ENCODE results near the gene LIN37.
"Not testable (repeated sequence)": the region's sequence is repeated elsewhere in the genome, so short reads cannot be mapped to it uniquely, and the experiment has no call there.

LIN37 gene

DNA sequence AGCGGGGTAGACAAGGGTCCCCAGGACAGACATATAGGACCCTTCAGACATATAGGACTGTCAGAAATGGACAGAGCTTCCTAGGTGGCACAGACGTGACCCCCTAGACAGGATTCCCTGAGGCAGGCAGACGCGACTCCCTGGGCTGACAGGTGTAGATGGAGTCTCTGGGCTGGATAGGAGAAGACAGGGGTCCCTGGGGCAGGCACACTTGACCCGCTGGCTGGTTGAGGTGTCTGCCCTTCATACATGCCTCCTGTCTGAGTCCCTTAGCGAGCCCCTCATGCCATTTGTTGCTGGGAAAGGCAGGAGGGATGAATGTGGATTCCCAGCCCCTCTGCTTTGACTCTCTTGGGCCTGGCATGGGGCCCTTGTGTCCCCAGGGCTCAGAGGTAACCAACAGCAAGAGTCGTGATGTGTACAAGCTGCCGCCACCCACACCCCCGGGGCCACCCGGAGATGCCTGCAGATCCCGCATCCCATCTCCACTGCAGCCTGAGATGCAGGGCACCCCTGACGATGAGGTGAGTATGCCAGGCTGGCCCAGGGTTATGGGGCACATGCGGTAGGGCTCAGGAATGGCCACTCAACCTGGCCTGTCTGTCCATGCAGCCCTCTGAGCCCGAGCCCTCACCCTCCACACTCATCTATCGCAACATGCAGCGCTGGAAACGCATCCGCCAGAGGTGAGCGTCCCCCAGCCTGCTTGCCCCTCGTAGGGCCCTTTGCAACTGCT is 5.4 kb downstream of the LIN37 start:
- no peak for DNase-seq (ENCODE audit: low read depth)

DNA sequence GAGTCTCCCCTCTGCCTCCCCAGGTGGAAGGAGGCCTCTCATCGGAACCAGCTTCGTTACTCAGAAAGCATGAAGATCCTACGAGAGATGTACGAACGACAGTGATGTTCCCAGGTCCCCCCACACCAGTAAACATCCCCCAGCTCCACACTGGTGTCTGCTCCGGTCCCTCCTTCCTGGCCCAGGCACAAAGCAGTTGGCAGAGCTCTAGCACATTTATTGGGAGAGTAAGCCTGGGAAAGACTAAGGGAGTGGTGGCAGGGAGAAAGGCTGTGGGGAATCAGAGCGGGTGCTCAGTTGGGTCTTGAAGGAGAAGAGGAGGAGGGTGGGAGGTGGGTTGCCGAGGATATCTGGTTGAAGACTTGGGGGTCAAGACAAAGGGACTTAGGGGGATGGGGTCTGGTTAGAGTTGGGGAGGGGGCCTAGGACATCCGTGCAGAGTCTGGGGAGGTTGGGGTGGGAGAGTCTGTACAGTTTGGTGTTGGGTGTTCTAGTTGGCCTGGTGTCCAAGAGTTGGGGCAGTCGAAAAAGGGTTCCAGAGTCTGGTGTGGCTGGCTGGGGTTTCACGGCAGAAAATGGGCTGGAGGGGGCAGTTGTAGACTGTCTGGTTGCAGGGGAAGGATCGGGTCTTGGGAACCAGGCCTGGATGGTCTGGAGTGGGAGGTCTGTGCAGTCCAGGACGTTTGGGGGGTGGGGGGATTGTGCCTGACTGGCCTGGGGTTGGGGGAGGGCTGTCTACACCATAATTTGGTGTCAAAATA is 6.2 kb downstream of the LIN37 start:
- DNase-seq (ENCODE audit: low read depth), result no peak

DNA sequence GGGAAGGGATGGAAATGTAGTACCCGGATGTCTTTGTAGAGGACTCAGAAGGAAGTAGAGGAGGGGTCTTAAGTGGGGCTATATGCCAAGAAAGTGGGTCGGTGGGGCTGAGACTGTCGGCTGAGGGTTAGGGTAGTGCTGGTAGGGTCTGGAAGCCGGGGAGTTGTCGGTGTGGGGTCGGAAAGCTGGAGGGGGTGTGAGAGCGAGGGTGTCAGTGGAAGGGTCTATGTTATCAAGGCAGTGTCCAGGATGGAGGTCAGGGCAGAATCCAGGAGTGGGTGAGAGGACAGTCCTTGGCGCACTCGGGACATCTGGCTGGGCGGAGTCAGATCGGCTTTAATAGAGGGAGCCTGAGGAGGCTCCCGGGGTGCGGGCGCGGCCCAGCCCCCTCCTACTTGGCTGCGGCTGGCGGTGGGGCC is 6.8 kb downstream of the LIN37 start:
- DNase-seq (ENCODE audit: low read depth), result no peak

DNA sequence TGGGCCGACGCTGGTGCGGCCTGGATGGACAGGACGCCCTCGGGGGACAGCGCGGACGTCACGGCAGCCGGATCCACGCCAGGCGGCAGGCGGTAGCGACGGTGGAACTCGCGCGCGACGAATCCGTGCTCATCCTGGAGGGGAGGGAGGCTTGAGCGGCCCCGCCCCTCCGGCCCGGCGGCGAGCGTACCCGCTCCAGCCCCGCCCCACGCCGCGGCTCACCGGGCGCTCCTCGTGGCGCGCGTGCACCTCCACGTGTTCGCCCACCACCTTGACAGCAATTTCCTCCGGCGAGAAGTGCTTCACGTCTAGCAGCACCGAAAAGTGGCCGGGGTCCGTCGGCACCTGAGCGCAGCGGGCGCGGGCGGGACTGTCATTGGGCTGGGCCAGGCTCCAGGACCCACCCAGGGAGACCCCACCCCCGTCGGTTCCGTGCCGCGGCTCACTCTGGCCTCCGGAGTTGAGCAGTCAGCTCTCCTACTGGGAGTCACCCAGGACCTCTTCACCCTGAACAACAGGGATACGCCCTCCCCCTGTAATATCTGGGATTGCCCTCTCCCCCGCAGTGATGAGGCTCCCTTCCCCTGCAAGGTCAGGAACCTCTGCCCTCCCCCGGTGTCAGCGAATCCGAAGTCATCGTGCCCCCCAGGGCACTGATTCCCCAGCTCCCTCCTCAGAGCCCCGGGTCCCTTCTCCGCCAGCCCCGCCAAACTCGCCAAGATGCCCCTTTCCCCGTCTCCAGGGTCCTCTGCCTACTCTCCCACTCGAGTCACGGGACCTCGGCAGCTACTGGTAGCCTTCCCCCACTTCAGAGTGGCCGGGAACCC is 7.4 kb downstream of the LIN37 start:
- peak; percentile 54 for DNase-seq (ENCODE audit: low read depth)

DNA sequence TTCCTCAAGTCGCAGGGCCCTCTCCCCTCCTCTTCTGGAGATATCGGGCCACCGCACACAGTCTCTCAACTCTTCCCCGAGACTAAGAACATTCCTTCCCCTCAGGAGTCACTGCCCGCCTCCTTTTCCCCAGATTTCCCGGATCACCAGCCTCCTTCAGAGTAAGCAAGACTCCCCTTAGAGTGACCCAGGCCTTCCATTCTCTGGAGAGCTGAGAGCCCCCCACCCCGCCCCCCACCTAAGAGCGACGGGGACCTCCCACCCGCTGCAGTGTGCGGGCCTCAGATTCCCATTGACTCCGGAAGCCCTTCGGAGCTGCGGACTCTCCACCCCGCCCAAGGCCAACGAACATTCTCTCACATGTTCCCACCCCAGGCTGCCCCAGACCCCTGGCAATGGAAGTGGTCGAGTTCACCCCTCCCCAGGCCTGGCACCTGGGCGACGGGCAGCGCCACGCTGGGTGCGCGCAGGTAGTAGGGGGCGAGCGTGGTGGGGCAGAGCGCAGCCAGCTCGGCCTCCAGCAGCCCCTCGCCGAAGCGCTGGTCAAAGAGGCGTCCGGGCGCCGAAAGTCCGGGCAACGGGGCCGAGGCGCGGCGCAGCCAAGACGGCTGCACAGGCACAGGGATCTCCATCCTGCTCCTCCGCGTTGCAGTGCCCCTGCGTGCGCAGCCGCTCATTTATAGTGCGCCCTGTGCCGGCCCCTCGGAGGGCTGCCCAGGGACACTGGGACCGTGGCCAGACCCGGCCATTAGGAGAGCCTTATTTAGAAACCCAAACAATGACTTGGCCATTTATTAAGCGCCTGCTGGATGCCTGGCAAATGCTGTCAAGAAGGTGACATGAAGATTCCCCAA is 8.2 kb downstream of the LIN37 start, which contains the start of gene HSPB6:
Gene HSPB6, minus strand, starts transcription at position 653 of the 854 bp plus-strand sequence. Its CDS starts 21 bp downstream, at position 632.
- no peak for DNase-seq (ENCODE audit: low read depth)

DNA sequence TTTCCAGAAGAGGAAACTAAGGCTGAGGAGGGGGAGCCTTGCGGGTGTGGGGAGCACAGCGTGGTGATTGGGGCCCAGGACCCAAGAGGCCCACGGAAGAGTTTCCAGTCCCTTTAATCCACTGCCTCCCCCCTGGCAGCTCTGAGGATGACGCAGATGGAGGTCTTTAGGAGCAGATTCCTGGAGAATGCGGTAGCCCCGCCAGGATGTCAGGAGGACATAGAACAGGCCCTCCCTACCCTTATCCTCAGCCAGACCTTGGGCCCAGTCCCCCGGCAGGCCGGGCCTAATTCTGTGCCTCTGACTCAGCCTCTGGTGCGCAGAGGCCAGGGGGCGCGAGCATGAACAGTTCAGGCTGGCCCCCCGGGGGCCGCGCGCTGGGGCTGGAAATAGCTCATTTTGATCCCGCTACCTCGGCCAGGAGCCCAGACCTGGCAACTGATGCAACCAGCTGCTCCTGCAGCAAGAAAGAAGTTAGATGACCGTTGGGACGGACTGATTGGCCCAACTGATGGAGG is 8.9 kb downstream of the LIN37 start:
- no peak for DNase-seq (ENCODE audit: low read depth)

DNA sequence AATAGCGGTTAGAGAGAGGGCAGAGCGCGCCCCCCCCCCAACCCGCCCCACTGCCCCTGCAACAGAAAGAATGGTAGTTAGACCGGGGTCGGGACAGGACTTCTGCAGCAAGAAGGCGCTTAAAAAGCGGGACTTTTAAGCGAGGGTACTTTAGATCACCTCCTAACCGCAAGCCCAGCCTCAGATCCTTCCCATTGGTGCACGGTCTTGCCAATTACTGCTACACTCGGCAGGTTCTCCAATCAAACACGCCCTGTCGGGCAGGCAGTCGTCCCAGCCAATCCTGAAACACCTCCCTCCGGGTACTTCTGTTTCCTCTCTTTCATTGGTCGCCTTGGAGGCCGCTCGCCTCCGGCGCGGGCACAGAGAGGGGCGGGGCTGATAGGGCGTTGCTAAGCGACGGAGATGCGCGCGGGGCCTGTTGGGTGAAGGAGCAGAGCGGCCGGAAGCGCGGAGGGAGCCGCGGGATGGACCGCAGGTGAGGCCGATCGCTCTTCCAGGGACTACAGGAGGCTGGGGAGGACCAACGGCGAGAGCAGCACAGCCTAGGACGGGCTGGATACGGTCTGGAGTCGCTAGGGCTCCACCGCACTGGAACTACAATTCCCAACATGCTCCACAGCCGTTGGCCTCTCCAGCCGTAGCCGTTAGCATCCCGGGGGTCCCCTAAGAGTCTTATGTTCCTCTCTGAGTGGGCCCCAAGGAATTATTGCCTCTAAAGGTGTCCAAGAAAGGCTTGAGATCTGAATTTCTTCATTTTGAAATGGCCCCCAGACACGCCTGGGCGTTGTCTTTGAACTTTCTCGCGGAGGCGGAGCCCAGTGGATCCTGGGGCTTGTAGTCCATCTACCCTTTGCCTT is 9.6 kb downstream of the LIN37 start, which contains the start of gene PROSER3:
Gene PROSER3, plus strand, starts transcription at position 428 of the 860 bp plus-strand sequence. Its CDS starts 40 bp downstream, at position 468.
- DNase-seq (ENCODE audit: low read depth), result peak; percentile 95

DNA sequence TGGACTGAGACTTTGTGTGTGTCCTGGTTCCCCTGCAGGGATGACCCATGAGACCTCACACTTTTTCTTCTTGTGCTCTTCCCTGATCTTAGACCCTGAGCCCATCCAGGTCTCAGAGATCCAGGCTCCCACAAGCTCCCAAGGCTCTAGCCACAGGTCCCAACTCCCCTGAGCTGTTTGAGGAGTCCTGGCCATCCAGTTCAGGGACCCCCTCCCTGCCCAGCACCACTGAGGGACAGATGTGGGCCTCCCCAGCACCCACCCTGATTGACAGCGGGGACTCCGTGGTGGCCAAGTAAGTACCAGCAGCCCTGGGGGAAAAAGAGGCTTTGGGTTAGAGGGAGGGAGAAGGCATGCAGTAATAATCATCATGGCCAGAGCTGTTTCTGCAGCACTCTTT is 11.3 kb downstream of the LIN37 start:
- no peak for DNase-seq (ENCODE audit: low read depth)

DNA sequence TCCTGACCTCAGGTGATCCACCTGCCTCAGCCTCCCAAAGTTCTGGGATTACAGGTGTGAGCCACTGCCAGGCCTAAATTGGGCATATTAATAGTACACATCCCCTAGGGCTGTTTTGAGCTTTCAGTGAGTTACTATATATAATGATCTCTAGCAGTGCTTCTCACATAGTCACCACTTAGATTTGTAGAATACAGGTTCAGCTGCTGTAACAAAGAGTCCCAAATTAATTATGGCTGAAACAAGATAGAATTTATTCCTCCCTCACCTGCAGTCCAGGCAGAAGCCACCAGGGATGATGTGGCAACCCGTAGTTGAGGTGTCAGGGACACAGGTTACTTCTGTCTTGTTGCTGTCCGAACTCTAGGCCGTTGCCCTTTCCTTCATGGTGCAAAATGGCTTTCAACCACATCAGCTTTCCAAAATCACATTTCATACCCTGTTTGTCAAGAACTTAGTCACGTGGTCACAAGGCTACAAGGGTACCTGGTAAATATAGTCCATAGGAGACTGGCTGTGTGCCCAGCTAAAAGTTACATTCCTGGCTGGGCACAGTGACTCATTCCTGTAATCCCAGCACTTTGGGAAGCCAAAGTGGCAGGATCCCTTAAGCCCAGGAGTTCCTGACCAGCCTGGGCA is 12.5 kb downstream of the LIN37 start:
- DNase-seq (ENCODE audit: low read depth), result no peak

DNA sequence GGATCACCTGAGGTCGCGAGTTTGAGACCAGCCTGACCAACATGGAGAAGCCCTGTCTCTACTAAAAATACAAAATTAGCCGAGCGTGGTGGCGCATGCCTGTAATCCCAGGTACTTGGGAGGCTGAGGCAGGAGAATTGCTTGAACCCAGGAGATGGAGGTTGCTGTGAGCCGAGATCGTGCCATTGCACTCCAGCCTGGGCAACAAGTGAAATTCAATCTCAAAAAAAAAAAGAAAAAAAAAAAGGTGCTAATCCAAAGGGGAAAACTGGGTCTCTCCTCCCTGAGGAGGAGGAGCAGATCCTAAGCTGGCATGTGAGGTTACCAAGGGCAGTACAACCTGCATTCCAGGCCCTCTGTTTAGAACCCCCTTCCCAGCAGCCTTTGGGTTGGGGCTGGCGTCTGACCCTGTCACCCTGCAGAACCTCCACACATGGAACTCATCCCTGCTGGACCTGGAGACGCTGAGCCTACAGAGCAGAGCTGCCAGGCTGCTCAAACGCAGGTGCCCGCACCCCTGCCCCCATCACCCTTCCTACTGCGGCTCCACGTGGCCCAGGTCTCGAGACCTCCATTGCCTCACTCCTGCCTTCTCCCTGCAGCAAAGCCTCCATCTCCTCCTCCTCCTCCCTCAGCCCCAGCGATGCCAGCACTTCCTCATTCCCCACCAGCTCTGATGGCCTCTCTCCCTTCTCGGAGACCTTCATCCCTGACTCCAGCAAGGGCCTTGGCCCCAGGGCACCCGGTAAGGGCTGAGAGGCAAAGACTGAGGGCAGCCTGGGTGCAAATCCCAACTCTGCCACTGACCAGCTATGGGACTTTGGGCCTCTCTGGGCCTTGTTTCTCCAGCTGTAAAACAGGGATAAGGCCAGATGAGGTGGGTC is 16.3 kb downstream of the LIN37 start:
- DNase-seq (ENCODE audit: low read depth), result no peak

DNA sequence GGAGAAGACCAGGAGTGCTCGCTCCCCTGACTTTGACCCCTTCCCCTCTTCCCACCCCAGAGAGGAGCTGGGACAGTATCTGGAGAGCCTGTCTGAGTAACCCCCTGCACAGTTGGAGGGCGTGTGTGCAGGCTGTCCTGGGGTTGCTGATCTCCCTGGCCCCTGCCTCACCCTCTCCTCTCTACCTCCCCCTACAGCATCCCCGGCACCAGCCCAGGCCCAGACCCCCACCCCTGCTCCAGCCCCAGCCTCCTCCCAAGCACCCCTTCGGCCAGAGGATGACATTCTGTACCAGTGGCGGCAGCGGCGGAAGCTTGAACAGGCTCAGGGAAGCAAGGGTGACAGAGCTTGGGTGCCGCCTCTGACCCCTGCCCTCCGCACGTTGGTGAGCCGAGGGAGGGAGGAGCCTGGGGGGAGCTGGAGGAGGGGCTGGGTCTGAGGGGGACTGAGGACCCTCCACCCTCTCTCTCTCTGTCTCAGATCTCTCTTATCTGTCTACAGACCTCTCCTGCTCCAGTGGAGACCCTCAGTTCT is 18.3 kb downstream of the LIN37 start:
- DNase-seq (ENCODE audit: low read depth), result no peak

DNA sequence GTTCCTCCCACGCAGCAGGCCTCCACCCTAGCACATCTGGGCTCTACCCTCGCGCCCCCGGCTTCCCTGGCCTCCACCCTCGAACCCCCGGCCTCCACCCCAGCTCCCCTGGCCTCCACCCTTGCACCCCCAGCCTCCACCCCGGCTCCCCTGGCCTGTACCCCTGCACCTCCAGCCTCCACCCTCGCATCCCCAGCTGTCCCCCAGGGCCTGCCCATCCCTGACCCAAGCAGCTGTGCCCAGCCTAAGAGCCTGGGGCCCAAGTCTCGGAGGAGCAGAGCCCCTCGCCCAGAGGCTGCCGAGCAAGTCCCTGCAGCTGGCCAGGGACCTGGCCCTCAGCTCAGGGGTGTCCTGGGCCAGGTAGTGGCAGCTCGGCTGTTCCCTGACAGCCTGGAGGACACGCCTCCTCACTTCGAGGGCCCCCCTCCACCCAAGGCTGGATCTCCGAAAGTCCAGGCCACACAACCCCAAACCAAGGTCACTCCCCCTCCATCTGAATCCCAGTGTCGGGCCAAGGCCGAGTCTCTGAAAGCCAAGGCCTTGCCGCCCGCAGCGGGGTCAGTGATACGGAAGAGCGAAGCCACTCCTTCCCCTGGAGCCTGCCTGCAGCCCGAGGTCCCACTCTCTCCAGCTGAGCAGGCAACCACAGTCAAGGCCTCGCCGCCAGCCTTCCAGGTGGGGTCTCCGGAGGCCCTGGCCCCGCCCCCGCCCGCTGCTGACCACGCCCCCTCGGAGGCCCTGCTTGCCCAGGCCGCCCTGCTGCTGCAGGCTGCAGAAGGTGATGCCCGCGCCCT is 19.1 kb downstream of the LIN37 start:
- DNase-seq (ENCODE audit: low read depth), result no peak

DNA sequence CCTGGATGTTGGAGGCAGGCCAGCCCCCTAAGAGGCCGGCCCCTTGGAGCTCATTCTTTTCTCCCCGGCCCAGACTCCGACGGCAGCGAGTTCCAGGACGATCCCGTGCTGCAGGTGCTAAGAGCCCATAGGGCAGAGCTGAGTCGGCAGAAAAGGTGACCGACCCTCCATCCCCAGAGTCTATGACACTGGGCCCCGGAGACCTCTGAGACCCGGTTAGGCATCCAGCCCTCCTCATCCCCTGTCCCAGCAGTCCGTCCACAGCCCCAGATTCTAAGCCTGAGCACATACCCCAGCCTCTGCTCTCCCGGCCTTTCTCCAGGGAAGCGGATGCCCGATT is 19.7 kb downstream of the LIN37 start:
- DNase-seq (ENCODE audit: low read depth), result no peak

DNA sequence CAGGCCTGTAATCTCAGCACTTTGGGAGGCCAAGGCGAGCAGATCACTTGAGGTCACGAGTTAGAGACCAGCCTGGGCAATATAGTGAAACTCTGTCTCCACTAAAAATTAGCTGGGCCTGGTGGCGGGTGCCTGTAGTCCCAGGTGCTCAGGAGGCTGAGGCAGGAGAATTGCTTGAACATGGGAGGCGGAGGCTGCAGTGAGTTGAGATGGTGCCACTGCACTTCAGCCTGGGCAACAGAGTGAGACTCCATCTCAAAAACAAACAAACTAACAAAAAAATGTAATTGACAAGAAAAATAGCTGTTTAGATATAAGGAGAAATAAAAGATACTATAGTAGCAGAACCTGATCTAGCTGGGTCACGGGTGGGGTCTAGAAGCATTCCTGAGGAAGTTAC is 24.0 kb downstream of the LIN37 start:
- DNase-seq (ENCODE audit: low read depth), result not testable (repeated sequence)

DNA sequence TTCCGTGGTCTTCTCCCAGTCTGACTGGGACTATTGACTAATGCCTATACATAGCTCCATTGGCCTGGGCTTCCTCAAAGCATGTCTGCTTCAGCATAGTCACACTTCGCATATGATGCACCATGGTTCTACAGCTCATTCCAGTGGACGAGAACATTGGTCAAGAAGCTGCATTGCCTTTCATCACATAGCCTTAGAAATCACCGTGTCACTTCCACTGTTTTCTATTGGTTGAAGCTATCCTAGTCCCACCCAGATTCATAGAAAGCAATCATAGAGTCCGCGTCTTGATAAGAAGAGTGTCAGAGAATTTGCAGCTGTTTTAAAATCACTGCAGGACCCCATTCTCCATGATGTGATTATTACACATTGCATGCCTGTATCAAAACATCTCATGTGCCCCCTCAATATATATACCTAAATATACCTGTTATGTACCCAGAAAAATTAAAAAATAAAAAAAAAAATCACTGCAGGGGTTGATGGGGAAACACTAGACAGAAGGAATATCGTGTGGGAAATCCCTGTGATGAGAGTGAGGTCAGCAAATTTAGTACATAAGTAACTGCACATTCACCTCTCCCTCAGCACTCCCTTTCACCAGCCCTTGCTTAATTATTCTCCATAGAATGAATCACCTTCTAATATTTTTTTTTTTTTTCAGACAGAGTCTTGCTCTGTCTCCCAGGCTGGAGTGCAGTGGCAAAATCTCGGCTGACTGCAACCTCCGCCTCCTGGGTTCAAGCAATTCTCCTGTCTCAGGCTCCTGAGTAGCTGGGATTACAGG is 24.8 kb downstream of the LIN37 start:
- DNase-seq (ENCODE audit: low read depth), result no peak

DNA sequence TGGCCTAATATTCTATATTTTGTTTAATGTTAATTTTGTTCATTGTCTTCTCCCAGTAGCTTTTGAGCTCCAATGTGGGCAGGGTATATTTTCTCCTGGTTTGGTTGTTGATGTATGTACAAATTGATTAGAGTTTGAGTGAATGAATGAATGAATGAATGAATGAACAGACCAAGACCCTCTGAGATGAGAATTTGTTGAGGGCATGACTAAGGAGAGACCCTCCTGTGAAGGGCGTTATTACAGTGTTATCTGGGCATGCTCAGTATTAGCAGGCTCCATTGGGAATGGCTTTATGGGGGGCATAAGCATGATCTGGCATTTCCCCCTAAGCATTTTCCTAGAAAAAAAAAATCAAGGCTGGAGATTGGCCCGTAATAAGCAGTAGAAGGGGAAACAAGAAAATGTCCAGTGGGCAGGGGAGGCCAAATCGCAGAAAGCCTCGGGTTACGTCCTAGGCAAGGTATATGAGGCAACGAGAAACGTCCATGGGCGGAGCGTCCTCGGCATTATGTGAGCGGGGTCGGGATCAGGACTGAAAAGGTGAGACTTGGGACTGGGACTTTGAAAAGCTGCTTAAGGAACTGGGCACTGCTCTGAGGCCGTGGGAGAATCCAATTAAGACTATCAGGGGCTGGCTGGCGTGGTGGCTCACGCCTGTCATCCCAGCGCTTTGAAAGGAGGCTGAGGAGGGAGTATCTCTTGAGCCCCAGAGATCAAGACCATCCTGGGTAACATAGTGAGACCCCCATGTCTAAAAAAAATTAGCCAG is 26.1 kb downstream of the LIN37 start:
- no peak for DNase-seq (ENCODE audit: low read depth)
